ENCODE measurements around the gene SOX9.

The SOX9 gene

GRCh38 chr17:72120642-72121163 lies at the start of gene SOX9:
Gene SOX9 (plus strand): TSS chr17:72121020. CDS start chr17:72121392, 372 bp downstream.
- FAIRE-seq: no peak

DNA sequence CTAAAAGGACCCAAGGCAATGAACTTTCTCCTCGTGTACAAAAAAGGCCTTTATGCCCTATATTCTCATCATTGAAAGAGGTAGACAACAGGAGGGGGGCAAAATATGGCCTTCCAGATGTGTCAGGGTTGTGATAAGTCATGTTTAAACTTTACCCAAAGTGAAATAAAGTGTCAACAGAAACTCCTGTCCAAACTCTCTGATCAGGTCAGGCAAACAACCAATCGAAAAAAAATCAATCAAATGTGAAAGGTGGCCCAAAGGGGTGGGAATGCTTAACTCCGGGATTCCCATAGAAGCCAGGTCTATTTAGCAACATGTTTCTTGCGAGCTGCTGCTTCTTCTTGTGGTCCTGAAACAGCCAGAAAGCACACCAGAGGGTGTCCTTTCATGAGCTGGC lies 49.5 kb upstream of the SOX9 start:
- no peak for FAIRE-seq

GRCh38 chr17:72075995-72076677 lies 44.7 kb upstream of the SOX9 start:
- FAIRE-seq: no peak

GRCh38 chr17:72076678-72077030 lies 44.2 kb upstream of the SOX9 start:
- no peak for FAIRE-seq

DNA sequence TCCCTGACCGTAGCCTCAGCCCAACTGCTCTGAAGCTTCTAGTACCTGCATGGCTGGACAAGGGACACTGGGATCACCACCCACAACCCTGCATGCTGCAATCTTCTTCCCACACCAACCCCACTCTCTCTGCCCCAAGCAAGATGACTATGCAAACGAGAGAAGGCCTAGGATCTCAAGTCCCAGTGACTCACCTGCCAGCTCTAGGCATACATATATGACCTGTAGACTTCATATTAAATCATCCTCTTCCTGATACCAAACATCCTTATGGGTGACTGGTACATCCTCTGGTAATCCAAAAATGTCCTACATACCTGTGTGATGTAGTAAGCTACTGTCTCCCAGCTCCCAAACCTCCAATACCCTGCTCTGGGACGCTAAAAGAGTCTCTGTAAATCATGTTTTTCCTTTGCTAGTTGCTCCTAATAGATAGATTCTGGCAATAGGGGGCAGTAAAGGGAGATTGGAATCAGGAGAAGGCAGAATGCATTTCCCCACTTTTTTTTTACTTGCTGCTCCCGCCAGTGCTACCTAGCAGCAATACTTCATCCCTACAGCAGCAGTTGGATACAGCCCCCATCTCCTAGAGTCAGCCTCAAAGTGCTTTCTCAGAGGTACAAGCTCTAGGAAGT lies 43.4 kb upstream of the SOX9 start:
- no peak for FAIRE-seq

DNA sequence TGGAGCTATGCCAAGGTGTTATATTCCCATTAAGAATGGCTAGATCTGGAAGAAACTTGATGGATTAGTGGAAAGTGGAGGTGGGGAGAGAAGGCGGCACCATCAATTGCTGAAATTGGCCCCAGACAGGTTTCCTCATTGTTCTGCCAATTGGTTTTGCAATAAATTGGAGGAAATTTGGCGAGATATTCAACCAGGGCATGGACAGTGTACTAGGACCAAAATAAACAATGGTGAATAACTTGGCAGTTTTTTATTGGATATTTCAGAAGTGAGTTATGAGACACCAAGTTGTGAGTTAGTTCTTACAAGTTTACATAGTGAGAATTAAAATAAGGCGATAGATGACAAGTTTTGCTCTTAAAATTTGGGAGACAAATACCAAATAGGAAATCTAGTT lies 41.1 kb upstream of the SOX9 start:
- no peak for FAIRE-seq

DNA sequence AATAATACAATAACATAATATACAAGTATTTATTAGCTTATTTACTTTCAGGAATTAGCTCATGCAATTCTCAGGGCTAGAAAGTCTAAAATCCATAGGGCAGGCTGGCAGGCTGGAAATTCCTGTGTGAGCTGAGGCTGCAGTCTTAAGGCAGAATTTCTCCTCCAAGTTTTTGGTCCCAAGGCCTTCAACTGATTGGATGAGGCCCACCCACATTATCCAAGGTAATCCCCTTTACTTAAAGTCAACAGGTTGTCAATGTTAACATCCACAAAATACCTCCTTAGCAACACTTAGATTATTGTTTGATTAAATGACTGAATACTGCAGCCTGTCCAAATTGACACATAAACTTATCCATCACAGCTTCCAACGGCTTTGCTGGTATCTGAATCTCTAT lies 32.9 kb upstream of the SOX9 start:
- FAIRE-seq: no peak

DNA sequence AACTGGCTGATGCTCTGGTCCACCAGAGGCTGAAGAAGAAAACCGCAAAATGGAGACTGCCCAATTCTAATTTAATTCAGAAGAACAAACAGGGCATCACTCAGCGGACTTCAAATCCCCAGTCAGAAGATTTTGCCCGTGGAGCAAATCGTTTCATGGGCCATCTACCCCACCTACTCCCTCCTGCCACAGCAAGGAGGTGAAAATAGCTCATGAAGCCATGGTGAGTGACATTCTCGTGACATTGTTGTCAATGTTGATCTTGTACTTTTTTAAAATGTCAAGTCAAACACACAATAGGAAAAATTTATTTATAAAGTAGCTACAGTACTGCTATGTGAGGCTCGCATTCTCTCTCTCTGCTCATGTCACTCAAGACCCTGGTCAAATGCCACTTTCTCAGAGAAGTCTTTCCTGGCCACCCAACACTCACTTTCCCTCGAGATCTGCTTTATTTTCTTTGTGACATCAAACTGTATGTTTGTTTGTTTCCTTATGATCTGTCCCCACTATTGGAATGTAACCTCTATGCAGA lies 31.3 kb upstream of the SOX9 start:
- FAIRE-seq: no peak

DNA sequence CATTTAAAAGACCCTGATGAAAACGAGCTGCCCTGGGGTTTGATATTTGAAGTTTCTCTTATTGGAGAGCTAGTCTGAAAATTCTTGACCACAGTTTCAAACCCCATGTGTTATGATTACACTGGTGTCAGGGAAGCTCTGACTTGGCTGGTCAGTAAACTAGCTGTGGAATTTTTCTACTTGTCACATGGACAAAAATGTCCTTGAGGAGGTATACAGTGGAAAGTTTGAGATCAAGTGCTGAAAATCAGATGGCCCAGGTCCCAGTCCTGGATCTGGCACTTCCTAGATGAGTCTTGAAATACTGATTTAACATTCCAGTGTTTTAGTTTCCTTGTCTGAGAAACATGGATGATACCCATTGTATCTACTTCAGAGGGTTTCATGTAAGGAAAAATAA lies 30.7 kb upstream of the SOX9 start:
- no peak for FAIRE-seq

DNA sequence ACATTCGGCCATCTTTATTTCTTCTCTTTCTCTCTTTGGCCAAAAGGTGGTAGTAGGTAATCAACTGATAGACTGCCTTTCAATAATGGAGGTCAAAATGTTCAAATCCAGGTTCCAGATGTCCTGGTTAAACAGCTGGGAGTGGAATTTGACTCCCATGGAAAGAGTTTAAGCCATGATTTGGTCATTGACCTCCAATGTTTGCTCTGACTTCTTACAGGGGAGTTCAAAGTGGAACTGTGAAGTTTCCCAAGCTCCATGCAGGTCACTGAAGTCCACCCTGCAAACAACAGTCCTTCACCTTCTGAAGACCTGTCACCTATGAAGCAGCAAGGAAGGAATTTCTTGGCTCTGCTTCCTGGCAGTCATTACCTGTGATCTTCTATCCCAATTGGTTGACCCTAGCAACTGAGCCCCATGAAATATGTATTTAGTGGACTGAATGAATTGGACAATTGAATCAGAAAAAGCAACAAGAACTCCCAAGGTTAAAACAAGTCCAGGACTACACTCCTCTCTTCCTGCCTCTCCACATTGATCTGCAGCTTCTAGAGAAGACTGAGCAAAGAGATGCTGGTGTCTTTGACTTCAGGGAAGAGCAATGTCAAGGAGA lies 28.0 kb upstream of the SOX9 start:
- FAIRE-seq: no peak

DNA sequence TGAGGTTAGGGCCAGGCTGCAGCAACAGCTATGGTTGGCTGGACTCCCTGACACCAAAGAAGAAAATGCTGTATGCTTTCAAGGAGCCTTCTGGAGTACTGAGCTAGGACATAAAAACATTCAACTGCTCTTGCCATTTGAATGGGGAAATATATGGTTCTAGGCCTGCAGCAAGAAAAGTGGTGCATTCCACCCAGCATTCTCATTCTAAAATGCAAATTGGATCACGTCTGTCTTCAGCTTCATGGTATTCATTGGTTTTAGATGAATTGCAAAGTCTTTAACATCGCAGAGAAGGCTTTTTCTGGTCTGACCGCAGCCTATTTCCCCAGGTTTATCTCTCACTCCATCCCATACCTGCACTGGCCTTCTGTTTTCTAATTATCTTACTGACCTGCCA lies 27.1 kb upstream of the SOX9 start:
- no peak for FAIRE-seq

- FAIRE-seq: no peak
Measured at GRCh38 chr17:72095316-72095715, 25.5 kb upstream of the SOX9 start.

- no peak for FAIRE-seq
Measured at GRCh38 chr17:72097144-72097543, 23.7 kb upstream of the SOX9 start.

- FAIRE-seq: no peak
Measured at GRCh38 chr17:72099919-72100318, 20.9 kb upstream of the SOX9 start.

- no peak for FAIRE-seq
Measured at GRCh38 chr17:72100470-72100869, 20.4 kb upstream of the SOX9 start.

- FAIRE-seq: no peak
Measured at GRCh38 chr17:72101526-72101925, 19.3 kb upstream of the SOX9 start.

GRCh38 chr17:72102366-72102765 lies 18.5 kb upstream of the SOX9 start:
- no peak for FAIRE-seq

GRCh38 chr17:72104164-72104862 lies 16.5 kb upstream of the SOX9 start:
- no peak for FAIRE-seq

DNA sequence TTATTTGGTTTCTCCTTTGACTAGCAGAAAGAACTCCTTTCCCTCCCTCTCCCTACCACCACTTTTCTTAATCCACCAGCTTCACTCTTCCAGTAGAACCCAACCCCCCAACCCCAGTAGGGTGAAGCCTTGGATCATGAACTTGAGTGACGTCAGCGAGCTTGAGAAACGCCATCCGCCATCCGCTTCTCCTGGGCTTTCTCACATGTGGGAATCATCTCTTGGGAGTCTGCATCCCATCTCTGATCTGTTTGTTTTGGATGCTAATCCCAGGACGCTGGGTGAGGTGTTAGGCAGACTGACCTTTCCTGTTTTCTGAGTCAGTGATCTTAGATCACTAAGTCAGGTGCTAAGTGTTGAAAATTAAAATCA lies 16.0 kb upstream of the SOX9 start:
- FAIRE-seq: no peak

- FAIRE-seq: no peak
Measured at GRCh38 chr17:72107100-72107499, 13.7 kb upstream of the SOX9 start.

- no peak for FAIRE-seq
Measured at GRCh38 chr17:72110231-72110941, 10.4 kb upstream of the SOX9 start.

- no peak for FAIRE-seq
Measured at GRCh38 chr17:72110942-72111318, 9.9 kb upstream of the SOX9 start.

All from islet of Langerhans (tissue), 1 donor.